OCI-LY7 (cell line): ENCODE data around the gene TRABD2B. TPM values are rescaled to one million over a fixed set of nuclear protein-coding genes. Genes with fewer than 3 reads are reported as not detected.

ENCODE experiments used
- BruUV-seq: library from RNA; stranded (reverse); fragments of 400-500 nt; replicated peaks from 2 replicates; lab custom pipeline; 2021; lab: Mats Ljungman, UMichigan
- CTCF ChIA-PET: fragments of 300-600 bp; sonication (Branson Sonifier 250); formaldehyde crosslinking; loops from one replicate; lab custom pipeline; 2022; ENCODE audit warnings: antibody characterized with exemption; ENCODE audit not compliant: unreplicated experiment; lab: Charles Lee
- POLR2A ChIA-PET: fragments of 300-600 bp; sonication (Branson Sonifier 250); formaldehyde crosslinking; loops from one replicate; lab custom pipeline; 2022; ENCODE audit warnings: antibody characterized with exemption; lab: Charles Lee
- DNase-seq: peaks from one replicate; pipeline ENCODE4 v3.0.0-alpha.2; 2015; ENCODE audit warnings: low spot score
- H2AFZ ChIP-seq: fragments of 200-600 bp; sonication (generic), shearing (Covaris generic); 2 replicates; pipeline ENCODE4 v1.6.1; 2014; ENCODE audit warnings: mild to moderate bottlenecking, antibody characterized with exemption, low read length, moderate library complexity
- H3K27ac ChIP-seq: fragments of 200-600 bp; sonication (generic); 2 replicates; pipeline ENCODE4 v1.5.1; 2014; ENCODE audit warnings: mixed run types, low read depth, mild to moderate bottlenecking, moderate library complexity, low read length, inconsistent platforms; ENCODE audit not compliant: poor library complexity, severe bottlenecking
- H3K36me3 ChIP-seq: fragments of 200-600 bp; sonication (generic); 2 replicates; pipeline ENCODE4 v1.6.1; 2014; ENCODE audit warnings: mild to moderate bottlenecking, antibody characterized with exemption, low read length, moderate library complexity, mixed read lengths; ENCODE audit not compliant: insufficient read depth
- H3K4me1 ChIP-seq: fragments of 200-600 bp; sonication (generic); 2 replicates; pipeline ENCODE4 v1.5.1; 2014; ENCODE audit warnings: mild to moderate bottlenecking, low read length; ENCODE audit not compliant: insufficient read depth, poor library complexity, severe bottlenecking
- H3K4me2 ChIP-seq: fragments of 200-600 bp; sonication (generic); 2 replicates; pipeline ENCODE4 v1.6.1; 2014; ENCODE audit warnings: mild to moderate bottlenecking, low read length
- H3K4me3 ChIP-seq: fragments of 200-600 bp; sonication (generic); 2 replicates; pipeline ENCODE4 v1.5.1; 2014; ENCODE audit warnings: mild to moderate bottlenecking, low read depth, low read length; ENCODE audit not compliant: poor library complexity, severe bottlenecking
- H3K79me2 ChIP-seq: fragments of 200-600 bp; sonication (generic); 2 replicates; pipeline ENCODE4 v1.6.1; 2016; ENCODE audit warnings: low read depth, mild to moderate bottlenecking, low read length, moderate library complexity, mixed read lengths; ENCODE audit not compliant: insufficient read depth
- H3K9me2 ChIP-seq: fragments of 200-600 bp; sonication (generic); 2 replicates; pipeline ENCODE4 v1.6.1; 2016; ENCODE audit warnings: mild to moderate bottlenecking, low read length, mixed read lengths; ENCODE audit not compliant: insufficient read depth
- H3K9me3 ChIP-seq: fragments of 200-600 bp; sonication (generic); 2 replicates; pipeline ENCODE4 v1.6.1; 2014; ENCODE audit warnings: mild to moderate bottlenecking, mixed run types, low read length, mixed read lengths
- H4K20me1 ChIP-seq: fragments of 200-600 bp; sonication (generic); 2 replicates; pipeline ENCODE4 v1.6.1; 2014; ENCODE audit warnings: mild to moderate bottlenecking, antibody characterized with exemption, low read length, moderate library complexity, mixed read lengths; ENCODE audit not compliant: insufficient read depth
- EZH2phosphoT487 ChIP-seq: fragments of 200-600 bp; sonication (generic); IDR thresholded peaks from 2 replicates; pipeline ENCODE4 v1.6.1; 2018; ENCODE audit warnings: low read depth, borderline replicate concordance, mild to moderate bottlenecking, mixed run types, antibody characterized with exemption, low read length, moderate library complexity, mixed read lengths
- intact Hi-C: fragments of 100-400 bp; cut with micrococcal nuclease; formaldehyde crosslinking; loops from one replicate; pipeline ENCODE4 v1.10.0; 2022; ENCODE audit not compliant: unreplicated experiment
- total RNA-seq, 2 experiments: library from RNA; depleted of rRNA in 1 of 2; stranded (reverse); fragments of >200 nt in 1 of 2; shearing (Covaris generic) in 1 of 2; gene quantifications; 2 replicates each; pipeline ENCODE4 v1.2.3, GENCODE V29; 2014 to 2022
- TF ChIP-seq, protein P1 (sequence below): fragments of 200-600 bp; sonication (generic); conservative IDR thresholded peaks from 2 replicates; pipeline ENCODE4 v1.5.1; 2014; ENCODE audit warnings: mild to moderate bottlenecking, antibody characterized with exemption, low read length, moderate library complexity, mixed read lengths

Gene TRABD2B
- total RNA-seq, 2 experiments from 2014 or later = not detected

DNA sequence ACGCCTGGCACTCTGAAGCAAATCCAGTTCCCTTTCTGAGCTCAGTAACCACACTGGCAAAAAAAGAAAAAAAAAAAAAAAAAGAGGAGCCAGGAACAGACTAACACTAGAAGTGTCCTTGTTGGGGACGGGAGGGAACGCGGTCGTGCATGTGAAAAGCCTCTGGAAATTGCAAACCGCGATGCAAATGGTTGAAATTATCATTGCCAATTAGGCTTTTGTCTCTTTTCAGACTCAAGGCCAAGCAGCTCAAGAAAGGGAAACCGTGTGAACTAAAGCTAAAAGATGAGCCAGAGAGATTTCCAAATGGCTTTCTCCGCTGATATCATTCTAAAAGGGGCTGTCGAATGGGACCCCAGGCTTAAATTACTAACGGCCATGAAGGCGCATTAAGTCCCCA lies 13.5 kb downstream of the TRABD2B start:
- ChIA-PET POLR2A (interaction anchor here (0.6 kb wide), 1 partner anchor 1153 kb away, joined by 3 read pairs; no protein-coding TSS in a partner anchor), CTCF (interaction anchor here (0.6 kb wide), 1 partner anchor 17 kb away, joined by 3 read pairs; no protein-coding TSS in a partner anchor)
- Histone ChIP-seq H3K36me3 (no peaks in the 10 kb centered on the region), H2AFZ (no peak overlapping the region), H3K9me3 (no peaks in the 10 kb centered on the region), H3K27ac (no peak overlapping the region), H3K9me2 (no peaks in the 10 kb centered on the region), H3K4me2 (no peak overlapping the region), H3K4me3 (no peak overlapping the region), H3K4me1 (no peaks in the 10 kb centered on the region), H4K20me1 (no peaks in the 10 kb centered on the region), H3K79me2 (no peaks in the 10 kb centered on the region)
- TF ChIP-seq EZH2phosphoT487 = no peak
- TF ChIP-seq, protein P1, sequence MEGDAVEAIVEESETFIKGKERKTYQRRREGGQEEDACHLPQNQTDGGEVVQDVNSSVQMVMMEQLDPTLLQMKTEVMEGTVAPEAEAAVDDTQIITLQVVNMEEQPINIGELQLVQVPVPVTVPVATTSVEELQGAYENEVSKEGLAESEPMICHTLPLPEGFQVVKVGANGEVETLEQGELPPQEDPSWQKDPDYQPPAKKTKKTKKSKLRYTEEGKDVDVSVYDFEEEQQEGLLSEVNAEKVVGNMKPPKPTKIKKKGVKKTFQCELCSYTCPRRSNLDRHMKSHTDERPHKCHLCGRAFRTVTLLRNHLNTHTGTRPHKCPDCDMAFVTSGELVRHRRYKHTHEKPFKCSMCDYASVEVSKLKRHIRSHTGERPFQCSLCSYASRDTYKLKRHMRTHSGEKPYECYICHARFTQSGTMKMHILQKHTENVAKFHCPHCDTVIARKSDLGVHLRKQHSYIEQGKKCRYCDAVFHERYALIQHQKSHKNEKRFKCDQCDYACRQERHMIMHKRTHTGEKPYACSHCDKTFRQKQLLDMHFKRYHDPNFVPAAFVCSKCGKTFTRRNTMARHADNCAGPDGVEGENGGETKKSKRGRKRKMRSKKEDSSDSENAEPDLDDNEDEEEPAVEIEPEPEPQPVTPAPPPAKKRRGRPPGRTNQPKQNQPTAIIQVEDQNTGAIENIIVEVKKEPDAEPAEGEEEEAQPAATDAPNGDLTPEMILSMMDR = no peak
- DNase-seq = no peak
- no TSS peak for BruUV-seq
- intact Hi-C loops = no loop called here

DNA sequence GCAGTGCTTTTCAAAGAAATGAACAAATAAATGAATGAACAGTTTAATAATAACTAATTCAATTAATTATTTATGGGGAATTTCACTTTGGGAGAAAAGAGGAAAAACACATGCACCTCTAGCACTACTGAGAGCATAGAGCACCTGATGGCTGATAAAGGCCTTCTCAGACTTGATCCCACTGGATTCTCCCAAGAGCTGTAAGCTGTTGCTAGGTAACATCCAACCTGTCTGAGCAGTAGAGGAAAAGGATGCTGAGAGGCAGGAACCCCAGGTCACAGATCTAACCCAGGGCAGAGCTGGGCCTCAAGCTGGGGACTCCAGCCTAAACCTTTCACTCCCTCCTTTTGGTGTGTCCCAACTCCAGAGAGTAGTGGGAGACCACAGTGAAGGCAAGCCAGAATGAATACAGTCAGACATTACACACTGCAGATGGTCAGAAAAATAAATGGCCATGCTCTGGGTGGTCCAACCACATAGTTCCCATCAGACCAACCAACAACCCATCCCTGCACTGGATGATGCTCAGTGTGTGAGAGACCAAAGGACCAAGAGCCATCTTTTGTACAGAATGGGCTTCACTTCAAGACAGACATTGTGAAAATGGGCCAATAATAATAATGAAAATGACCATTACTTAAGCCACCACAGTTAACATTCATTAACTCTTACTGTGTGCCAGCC lies 15.4 kb downstream of the TRABD2B start:
- DNase-seq = no peak
- no peaks in the 10 kb centered on the region for H3K79me2 ChIP-seq
- H3K9me2 ChIP-seq = no peaks in the 10 kb centered on the region
- no TSS peak for BruUV-seq
- ChIA-PET CTCF (no interaction called here), POLR2A (interaction anchor here (0.6 kb wide), 1 partner anchor 721 kb away, joined by 3 read pairs; no protein-coding TSS in a partner anchor)
- H2AFZ ChIP-seq = no peak overlapping the region
- H3K27ac ChIP-seq = no peak overlapping the region
- intact Hi-C loops = no loop called here
- no peaks in the 10 kb centered on the region for H3K4me1 ChIP-seq
- no peak for TF ChIP-seq EZH2phosphoT487
- TF ChIP-seq, protein P1 = no peak
- no peak overlapping the region for H3K4me2 ChIP-seq
- no peaks in the 10 kb centered on the region for H4K20me1 ChIP-seq
- no peaks in the 10 kb centered on the region for H3K36me3 ChIP-seq
- no peaks in the 10 kb centered on the region for H3K9me3 ChIP-seq
- no peak overlapping the region for H3K4me3 ChIP-seq

DNA sequence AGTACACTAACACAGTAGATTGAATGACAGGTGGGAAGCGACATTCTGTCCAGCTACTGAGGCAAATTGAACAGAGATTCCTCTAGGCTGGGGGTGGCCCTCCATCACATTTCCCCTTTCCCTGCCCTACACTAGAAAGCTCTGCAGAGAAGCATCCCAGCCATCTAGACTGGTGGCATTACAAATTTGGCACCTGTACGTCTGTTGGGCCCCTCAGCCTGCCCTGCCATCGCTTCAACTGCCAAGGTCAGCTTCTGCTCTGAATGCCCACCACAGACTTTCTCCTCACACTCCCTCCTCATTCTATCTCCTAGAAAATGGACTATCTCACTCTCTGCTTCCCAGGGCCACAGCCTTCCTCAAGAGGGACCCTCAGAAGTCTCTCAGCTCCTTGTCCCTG lies 16.7 kb downstream of the TRABD2B start:
- ChIA-PET POLR2A (no interaction called here), CTCF (no interaction called here)
- intact Hi-C loops = no loop called here
- H3K36me3 ChIP-seq = no peaks in the 10 kb centered on the region
- H4K20me1 ChIP-seq = no peaks in the 10 kb centered on the region
- no peak for TF ChIP-seq EZH2phosphoT487
- TF ChIP-seq, protein P1 = no peak
- H3K4me2 ChIP-seq = no peak overlapping the region
- no TSS peak for BruUV-seq
- H3K27ac ChIP-seq = no peak overlapping the region
- no peaks in the 10 kb centered on the region for H3K9me3 ChIP-seq
- H3K9me2 ChIP-seq = no peaks in the 10 kb centered on the region
- no peaks in the 10 kb centered on the region for H3K79me2 ChIP-seq
- no peaks in the 10 kb centered on the region for H3K4me1 ChIP-seq
- no peak for DNase-seq
- H3K4me3 ChIP-seq = no peak overlapping the region
- H2AFZ ChIP-seq = no peak overlapping the region
